GM10847 (cell line): Measurements from ENCODE around the gene ETV3.

Experiments
- POLR2A ChIP-seq: IDR thresholded peaks from 2 replicates; pipeline ENCODE4 v1.6.1; 2011; ENCODE audit not compliant: insufficient read length; ENCODE audit errors: extremely low read depth

ETV3 gene

GRCh38 chr1:157145076-157145475 lies 6.9 kb upstream of the ETV3 start:
- TF ChIP-seq POLR2A, result no peak

GRCh38 chr1:157144509-157144908 lies 6.3 kb upstream of the ETV3 start:
- TF ChIP-seq POLR2A, result no peak

GRCh38 chr1:157142765-157143423 lies 4.7 kb upstream of the ETV3 start:
- TF ChIP-seq POLR2A, result no peak

GRCh38 chr1:157142201-157142600 lies 4.0 kb upstream of the ETV3 start:
- TF ChIP-seq POLR2A, result no peak

- TF ChIP-seq POLR2A, result no peak
Observed at GRCh38 chr1:157141212-157141855, 3.1 kb upstream of the ETV3 start.

- TF ChIP-seq POLR2A, result no peak
Observed at GRCh38 chr1:157140063-157140588, 1.9 kb upstream of the ETV3 start.

- no peak for TF ChIP-seq POLR2A
Observed at GRCh38 chr1:157139052-157139715, 989 bp upstream of the ETV3 start.

GRCh38 chr1:157137408-157138219 lies 581 bp downstream of the ETV3 start:
- no peak for TF ChIP-seq POLR2A

- no peak for TF ChIP-seq POLR2A
Observed at GRCh38 chr1:157137046-157137407, 1.2 kb downstream of the ETV3 start.

- no peak for TF ChIP-seq POLR2A
Observed at GRCh38 chr1:157136133-157136532, 2.1 kb downstream of the ETV3 start.

- TF ChIP-seq POLR2A, result no peak
Observed at GRCh38 chr1:157135646-157136045, 2.5 kb downstream of the ETV3 start.

GRCh38 chr1:157135070-157135469 lies 3.1 kb downstream of the ETV3 start:
- no peak for TF ChIP-seq POLR2A

GRCh38 chr1:157134442-157134841 lies 3.8 kb downstream of the ETV3 start:
- TF ChIP-seq POLR2A, result no peak

- TF ChIP-seq POLR2A, result no peak
Observed at GRCh38 chr1:157133426-157133825, 4.8 kb downstream of the ETV3 start.

- TF ChIP-seq POLR2A, result no peak
Observed at GRCh38 chr1:157132616-157133167, 5.5 kb downstream of the ETV3 start.
